Epidermal melanocyte (primary cell): ENCODE results near the gene CHST12.
"Not testable (repeated sequence)": the region's sequence is repeated elsewhere in the genome, so short reads cannot be mapped to it uniquely, and the experiment has no call there.

Source experiments
- DNase-seq: peaks from one replicate; pipeline ENCODE4 v3.0.0; 2011; ENCODE audit warnings: low spot score; ENCODE audit not compliant: insufficient read length

Gene CHST12

DNA sequence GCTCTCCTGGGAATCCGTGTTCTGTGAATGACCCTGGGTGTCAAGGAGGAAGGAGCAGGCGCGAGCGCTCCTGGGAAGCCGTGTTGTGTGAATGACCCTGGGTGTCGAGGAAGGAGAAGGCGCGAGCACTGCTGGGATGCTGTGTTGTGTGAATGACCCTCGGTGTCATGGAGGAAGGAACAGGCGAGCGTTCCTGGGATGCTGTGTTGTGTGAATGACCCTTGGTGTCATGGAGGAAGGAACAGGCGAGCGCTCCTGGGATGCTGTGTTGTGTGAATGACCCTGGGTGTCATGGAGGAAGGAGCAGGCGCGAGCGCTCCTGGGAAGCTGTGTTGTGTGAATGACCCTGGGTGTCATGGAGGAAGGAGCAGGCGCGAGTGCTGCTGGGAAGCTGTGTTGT lies 25.3 kb upstream of the CHST12 start:
- not testable (repeated sequence) for DNase-seq

DNA sequence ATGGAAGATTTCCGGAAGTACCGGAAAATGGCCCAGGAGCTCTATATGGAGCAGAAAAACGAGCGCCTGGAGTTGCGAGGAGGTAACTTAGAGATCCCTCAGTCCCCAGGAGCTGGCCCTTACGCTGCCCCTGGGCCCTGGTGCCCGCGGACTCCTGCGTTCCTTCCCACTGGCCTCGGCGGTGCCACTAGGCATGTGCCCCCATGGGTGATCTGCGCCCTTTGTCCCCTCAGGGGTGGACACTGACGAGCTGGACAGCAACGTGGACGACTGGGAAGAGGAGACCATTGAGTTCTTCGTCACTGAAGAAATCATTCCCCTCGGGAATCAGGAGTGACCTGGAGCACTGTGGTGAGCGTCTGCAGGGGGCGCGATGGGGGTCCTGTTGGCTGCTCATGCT lies 24.2 kb upstream of the CHST12 start:
- DNase-seq = no peak

DNA sequence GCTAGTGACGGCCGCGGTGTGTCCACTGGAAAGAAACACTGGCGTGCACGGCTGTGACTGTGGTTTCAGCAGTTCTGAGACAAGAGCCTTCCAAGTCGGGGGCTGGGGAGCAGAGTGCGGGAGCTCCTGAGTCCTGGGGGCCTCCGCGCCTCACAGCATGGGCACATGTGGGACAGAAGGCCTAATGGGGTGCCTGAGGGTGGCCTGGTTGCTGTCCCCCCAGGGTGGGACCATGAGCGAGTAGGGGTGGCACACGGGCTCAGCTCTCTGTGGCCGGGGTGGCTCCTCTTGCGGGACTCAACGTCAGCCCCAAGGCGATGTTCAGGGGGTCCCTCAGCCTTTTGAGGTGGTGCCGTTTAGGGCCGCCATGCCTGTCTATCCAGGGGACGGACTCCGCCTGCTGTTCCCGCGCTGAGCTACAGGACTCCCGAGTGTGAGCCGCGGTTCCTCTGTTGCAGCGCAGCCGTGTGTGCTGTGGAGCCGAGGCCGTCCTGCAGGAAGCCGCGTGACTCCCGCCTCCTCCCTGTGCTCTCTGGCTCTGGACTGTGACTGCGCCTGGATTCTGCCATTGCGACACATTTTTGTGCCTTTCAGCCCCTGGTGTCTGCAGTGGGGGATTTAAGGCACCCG lies 23.5 kb upstream of the CHST12 start:
- no peak for DNase-seq

DNA sequence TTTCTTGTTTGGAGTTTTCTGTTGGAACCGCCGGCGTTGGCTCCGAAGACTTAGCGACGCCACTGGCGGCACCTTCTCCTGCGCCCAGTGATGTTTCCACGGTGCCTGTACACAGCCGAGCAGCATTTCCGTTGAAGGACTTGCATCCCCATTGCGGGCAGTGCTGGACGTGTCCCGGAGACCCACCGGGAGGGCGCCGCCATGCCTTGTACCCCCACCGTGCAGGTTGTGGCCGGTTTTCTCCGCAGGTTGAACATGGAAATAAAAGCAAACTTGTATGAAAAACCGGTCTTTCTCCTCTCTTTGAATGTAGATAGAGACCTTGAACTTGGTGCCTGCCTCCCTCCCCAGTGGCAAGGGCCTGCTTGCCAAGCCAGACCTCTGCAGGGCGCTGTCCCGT lies 22.9 kb upstream of the CHST12 start:
- DNase-seq = no peak

DNA sequence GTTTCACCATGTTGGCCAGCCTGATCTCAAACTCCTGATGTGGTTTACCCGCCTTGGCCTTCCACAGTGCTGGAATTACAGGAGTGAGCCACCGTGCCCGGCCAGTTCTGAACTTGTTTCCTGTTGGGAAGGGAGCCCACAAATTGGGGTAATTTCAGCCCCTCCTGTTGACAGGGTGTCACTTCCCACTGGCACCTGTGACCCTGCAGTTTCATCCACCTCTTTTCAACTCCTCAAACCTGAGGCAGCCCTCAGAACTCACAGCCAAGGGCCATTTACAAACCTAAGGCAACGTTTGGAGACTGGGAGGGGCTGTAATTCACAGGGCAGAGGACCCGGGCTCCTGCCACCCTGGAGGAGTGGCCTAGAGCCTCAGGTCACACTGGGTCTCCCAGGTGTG lies 22.2 kb upstream of the CHST12 start:
- no peak for DNase-seq

DNA sequence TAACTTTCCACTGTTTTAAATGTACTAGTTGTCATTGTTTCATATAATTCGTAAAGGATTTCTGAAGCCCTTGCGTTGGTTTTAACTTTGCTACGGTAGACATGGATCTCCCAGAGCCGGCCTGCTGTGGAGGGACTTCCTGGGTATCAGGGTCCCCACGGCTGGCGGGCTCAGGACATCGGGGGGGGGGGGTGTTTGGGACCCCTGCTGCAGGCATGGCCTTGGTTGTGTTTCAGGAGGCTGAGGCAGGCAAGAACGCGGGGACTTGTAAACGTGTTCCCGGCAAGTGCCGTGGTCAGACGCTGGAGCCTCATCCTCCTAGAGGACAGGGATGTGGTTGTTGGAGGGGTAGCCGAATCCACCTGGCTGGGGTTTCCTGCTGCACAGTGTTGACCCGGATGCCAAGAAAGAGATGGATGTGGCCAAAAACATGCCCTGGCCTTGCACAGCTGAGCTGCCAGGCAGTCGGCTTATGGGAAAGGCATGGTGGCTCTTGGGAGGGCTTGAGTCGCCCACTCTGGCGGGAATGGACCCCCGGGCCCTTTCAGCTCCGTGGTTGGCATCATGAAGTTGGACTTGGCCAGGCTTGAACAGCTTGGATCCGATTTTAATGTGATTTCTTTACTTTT lies 21.4 kb upstream of the CHST12 start:
- no peak for DNase-seq

DNA sequence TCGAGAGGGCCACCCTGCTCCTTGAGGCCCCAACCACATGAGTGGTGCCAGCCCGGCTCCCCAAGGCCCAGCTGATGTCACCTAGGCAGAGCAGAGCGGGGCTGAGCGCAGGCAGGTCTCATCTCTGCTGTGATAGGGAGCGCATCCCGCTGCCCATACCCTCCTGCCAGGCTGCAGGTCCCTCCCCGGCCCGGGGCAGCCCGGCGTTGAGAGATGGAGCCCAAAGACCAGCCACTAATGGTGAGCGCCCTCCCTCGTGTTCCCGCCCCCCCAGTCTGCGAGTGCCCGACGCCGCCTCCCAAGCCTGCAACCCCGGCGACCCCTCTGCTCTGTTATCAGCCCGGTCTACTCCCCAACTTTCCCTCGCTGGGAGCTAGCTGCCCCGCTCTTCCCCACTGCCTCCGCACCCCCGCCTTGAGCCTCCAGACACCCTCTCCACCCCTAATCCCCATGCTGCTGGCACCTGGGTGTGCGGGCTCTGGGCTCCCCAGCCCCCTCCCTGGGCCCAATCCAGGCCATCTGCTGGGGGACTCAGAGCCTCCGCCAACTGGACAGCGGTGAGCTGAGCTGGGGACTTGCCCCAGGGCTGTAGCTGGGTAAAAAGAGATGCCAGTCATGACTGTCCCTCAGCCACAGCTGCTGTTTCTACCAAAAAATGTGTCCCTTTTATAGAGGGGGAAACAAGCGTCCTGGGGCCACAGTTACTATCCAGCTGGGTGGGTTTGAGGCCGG lies 19.7 kb upstream of the CHST12 start:
- DNase-seq = no peak

DNA sequence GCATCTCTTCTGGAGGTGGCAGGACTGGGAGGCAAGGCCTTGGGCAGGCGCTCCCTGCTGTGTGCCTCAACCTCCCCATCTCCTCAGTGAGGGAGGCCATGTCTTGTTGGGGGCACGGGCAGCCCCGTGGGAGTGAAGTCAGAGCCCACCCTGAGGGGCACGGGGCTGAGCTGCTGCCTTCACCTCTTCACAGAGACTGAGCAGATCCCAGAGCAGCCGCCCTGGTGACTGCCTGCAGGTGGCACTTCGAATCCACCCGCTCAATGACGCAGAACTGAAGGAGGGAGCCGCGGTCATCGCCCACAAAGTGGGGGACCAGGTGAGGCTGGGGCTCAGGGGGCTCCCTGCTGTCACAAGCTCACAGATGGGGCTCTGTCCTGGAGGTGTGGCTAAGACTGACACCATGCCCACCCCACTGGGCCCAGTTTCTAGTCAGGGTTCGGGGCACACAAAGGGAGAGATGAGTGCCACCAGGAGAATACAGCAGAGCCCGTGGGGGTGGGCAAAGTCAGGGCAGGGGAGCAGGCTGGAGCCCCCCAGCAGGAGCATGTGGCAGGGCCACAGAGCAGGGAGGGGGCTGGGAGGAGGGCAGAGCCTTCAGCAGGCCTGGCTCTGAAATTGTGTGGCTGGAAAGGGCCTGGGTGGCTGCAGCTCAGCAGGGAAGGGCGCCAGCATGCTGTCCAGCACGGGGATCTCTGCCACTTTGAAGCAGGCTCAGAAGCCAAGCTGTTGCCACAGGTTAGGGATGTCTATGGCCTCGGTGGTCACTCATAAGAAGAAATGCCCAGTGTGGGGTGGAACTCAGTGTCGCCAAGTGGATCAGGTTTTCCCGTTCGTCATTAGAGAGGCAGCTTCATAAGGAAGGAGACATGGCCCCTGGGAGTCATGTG lies 18.8 kb upstream of the CHST12 start:
- no peak for DNase-seq

DNA sequence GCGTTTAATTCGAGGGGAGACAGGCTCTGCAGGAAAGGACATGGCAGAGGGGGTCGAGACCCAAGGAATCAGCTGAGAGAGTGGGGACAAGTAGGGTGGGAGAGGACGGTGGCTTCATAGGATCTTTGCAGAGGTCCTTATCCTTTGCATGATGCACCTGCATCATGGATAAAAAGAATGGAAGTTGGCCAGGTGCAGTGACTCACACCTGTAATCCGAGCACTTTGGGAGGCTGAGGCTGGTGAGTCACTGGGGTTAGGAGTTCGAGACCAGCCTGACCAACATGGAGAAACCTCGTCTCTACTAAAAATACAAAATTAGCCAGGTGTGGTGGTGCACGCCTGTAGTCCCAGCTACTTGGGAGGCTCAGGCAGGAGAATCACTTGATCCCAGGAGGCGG lies 17.3 kb upstream of the CHST12 start:
- not testable (repeated sequence) for DNase-seq

DNA sequence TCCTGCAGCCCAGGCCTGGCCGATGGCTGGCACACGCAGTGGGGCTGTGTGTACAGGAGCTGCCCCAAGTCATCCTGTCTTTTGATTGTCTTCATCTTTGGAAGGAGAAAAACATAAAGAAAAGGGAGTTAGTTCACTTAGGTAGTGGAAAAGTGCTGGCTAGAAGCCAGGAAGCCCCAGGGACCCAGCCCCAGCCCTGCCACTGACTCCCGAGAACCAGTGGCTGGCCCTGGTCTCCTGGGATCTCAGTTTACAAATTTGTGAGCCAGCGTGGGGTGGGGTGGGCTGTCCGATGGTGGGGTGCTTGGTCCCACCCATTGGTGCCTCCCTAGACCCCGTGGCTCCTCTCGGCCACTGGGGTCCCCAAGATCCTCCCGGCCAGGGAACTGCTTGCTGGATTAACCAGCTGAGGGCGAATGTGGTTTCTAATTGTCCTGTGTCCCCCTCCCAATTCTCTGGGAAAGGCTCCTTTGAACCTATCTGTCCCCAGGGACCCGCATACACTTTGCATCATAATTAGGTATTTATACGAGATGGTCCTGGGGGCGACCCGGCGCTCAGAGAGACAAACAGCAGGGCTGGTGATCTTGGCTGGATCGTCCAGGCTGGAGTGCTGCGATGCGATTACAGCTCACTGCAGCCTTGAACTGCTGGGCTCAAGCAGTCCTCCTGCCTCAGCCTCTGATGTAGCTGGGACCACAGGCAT lies 16.3 kb upstream of the CHST12 start:
- DNase-seq = no peak

DNA sequence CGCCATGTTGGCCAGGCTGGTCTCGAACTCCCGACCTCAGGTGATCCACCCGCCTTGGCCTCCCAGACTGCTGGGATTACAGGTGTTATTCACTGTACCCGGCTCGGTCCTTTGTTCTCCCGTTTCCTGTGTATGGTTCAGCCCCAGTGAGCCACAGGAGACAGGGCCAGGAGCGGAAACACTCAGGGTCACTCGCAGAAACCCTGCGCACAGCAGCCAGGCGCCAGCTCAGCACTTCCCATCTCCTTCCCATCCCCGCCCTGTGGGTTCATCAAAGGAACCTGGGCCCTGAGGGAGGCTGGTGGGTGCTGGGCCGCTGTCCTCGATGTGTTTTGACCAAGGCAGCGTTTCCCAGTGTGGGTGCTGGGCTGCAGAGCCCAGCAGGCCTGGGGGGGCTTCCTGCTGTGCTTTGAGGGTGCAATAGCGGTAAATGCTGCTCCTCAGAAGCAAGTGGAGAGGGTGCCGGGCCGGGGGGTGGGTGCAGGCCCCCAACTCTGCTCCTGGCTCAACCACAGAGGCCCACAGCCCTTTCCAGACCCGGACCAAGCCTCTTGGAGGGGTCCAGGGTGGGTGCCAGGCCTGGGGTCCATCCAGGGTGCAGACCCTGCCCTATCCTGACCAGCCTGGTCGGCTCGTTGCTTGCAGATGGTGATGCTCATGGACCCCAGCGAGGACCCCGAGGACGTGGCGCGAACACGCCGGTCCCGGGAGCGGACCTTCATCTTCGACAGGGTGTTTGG lies 15.3 kb upstream of the CHST12 start:
- no peak for DNase-seq

DNA sequence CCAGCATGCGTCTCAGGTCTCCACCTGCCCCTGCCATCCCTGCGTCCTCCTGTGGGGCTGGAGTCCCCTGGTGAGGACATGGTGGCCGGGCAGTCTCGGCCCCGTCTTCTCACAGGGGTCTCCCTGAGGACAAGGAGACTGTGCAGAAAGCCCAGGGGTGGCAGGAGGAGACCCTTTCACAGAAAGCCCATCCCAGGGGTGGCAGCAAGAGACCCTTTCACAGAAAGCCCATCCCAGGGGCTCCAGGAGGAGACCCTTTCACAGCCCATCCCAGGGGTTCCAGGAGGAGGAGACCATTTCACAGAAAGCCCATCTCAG lies 14.8 kb upstream of the CHST12 start:
- no peak for DNase-seq

DNA sequence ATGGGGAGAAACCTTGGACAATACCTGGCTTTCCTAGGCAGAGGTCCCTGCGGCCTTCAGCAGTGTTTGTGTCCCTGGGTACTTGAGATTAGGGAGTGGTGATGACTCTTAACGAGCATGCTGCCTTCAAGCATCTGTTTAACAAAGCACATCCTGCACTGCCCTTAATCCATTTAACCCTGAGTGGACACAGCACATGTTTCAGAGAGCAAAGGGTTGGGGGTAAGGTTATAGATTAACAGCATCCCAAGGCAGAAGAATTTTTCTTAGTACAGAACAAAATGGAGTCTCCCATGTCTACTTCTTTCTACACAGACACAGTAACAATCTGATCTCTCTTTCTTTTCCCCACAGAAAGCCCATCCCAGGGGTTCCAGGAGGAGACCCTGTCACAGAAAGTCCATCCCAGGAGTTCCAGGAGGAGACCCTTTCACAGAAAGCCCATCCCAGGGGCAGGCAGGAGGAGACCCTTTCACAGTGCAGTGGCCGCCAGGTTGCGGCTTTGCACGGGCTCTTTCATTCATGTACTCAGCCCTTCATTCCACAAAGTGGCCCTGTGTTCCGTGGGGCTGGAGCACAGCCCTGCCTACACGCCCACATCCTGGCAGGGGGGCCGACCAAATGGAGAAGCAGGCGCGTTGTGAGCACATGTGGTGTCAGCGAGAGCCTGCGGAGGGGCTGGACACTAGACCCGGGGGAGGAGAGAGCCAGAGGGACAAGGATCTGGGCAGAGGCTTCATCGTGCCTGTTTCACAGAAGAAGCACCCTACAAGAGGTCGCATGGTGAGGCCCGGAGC lies 13.2 kb upstream of the CHST12 start:
- DNase-seq = peak; percentile 60

DNA sequence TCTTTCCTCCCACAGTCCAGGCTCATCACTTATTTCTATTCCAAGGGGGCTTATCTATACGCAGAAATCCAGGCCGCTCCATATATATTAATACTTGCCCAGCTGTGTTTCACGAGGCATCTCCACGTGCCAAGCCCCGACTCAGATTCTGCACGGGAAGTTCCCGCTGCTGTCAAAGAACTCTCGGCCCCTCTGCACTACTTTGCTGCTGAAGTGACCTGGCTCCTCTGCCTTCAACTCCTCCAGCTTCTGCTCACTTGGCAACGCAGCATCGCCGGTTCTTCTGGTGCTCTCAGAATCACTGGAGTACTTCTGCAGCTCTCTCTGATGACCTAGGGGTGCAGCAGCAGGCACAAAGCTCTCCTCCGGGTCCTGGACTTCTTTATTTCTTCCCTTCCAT lies 9.7 kb upstream of the CHST12 start:
- DNase-seq = no peak

DNA sequence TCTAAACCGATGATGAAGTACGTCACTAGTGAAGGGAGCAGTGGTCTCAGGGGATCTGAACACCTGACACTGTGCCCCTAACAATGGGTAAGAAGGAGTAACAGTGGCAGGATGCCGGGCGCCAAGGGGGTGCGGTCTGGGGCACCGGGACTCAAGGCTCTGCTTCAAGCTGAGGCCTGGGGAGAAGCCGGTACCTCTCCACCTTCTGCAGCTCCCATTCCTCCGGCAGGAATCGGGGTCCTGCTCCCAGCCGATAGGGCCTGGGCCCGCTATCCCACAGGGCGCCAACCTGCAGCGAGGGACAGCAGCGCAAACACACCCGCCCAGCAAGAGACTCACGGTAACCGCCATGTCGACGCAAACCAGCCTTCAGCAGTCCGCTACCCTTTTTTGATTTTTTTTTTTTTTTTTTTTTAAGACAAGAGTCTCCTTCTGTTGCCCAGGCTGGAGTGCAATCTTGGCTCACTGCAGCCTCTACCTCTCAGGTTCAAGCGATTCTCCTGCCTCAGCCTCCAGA lies 8.8 kb upstream of the CHST12 start:
- no peak for DNase-seq

DNA sequence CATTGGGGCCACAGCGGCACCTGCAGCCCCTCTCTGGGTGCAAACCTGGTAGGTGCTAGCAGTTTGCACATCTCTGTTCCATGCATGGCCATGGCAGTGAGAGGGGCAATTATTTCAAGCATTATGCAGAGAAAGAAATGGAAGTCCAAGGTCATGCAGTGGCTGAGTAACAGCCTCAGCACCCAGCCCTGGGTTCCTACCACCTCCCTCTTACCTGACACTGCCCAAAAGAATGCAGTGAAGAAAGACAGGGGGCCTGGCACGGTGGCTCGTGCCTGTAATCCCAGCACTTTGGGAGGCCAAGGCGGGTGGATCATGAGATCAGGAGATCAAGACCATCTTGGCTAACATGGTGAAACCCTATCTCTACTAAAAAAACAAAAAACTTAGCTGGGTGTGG lies 4.9 kb upstream of the CHST12 start:
- no peak for DNase-seq

DNA sequence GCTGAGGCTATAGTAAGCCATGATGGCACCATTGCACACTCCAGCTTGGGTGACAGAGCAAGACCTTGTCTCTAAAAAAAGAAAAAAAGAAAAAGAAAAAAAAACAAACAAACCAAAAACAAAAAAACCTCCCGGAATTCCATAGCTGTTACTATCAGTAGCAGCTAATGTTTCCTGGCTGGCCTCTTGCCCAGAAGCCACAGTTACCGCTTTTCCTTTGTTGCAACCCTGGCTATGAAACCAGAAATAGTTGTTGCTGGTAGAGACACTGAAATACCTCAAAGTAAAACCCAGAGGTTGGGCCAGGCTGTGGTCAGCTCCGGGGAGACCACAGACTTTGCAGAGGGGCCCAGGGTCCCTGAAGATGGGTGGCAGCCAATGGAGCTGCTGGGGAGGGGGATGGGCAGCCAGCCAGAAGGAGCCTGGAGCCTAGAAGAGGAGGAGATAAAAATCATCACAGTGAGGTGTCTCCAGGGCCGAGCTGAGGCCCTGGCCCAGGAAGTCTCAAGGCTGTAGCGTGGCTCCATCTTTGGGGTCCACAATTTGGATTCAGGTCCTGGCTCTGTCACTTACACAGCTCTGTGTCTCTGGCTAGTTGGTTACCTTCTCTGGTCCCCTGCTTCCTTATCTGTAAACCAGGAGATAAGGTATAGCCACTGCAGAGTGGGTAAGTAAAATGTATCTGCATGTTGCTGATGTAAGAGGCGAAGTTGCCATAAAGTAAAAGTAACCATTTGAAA lies 3.4 kb upstream of the CHST12 start:
- peak; percentile 71 for DNase-seq

DNA sequence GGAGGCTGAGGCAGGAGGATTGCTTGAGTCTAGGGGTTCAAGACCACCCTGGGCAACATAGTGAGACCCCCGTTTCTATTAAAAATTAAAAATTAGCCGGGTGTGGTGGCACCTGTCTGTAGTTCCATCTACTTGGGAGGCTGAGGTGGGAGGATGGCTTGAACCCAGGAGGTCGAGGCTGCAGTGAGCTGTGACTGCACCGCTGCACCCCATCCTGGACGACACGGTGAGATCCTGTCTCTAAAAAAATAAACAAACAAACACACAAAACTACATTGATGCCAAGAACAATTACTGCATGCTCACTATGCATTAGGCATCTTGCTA lies 761 bp upstream of the CHST12 start:
- DNase-seq = no peak
